Osteoblast (primary cell): Measurements from ENCODE around the gene SPDYE4. TPM values are rescaled to one million over a fixed set of nuclear protein-coding genes. Genes with fewer than 3 reads are reported as not detected.

ENCODE experiments used
- DNase-seq: peaks from one replicate; pipeline ENCODE4 v3.0.0; 2011; ENCODE audit warnings: low spot score, mixed read lengths; ENCODE audit not compliant: insufficient read length; ENCODE audit errors: missing footprints
- H2AFZ ChIP-seq: 2 replicates; pipeline ENCODE4 v1.6.0; 2011; ENCODE audit warnings: mild to moderate bottlenecking, low read length
- H3K27ac ChIP-seq: 2 replicates; pipeline ENCODE4 v1.5.1; 2011; ENCODE audit warnings: mild to moderate bottlenecking, low read depth, low read length, moderate library complexity
- H3K27me3 ChIP-seq: 2 replicates; pipeline ENCODE4 v1.6.0; 2012; ENCODE audit warnings: mild to moderate bottlenecking, control low read depth, inconsistent platforms, low read length, moderate library complexity; ENCODE audit not compliant: insufficient read depth
- H3K36me3 ChIP-seq: 2 replicates; pipeline ENCODE4 v1.5.1; 2011; ENCODE audit warnings: mild to moderate bottlenecking, low read length, control low read depth, moderate library complexity; ENCODE audit not compliant: insufficient read depth
- H3K4me1 ChIP-seq: 2 replicates; pipeline ENCODE4 v1.5.1; 2011; ENCODE audit warnings: mild to moderate bottlenecking, low read length, control low read depth, moderate library complexity; ENCODE audit not compliant: insufficient read depth
- H3K4me2 ChIP-seq: 2 replicates; pipeline ENCODE4 v1.6.0; 2011; ENCODE audit warnings: mild to moderate bottlenecking, low read length; ENCODE audit not compliant: insufficient read depth
- H3K4me3 ChIP-seq: fragments of 200-600 bp; sonication (generic); 3 replicates; pipeline ENCODE4 v1.5.1; 2012; ENCODE audit warnings: mild to moderate bottlenecking, low read length, inconsistent platforms; ENCODE audit not compliant: insufficient read depth
- H3K79me2 ChIP-seq: 2 replicates; pipeline ENCODE4 v1.6.0; 2012; ENCODE audit warnings: mild to moderate bottlenecking, low read length, control low read depth, inconsistent platforms; ENCODE audit not compliant: insufficient read depth
- H3K9me3 ChIP-seq: 2 replicates; pipeline ENCODE4 v1.5.1; 2011; ENCODE audit warnings: low read depth, low read length, control low read depth
- H4K20me1 ChIP-seq: 2 replicates; pipeline ENCODE4 v1.6.0; 2012; ENCODE audit warnings: mild to moderate bottlenecking, low read length, control low read depth; ENCODE audit not compliant: insufficient read depth
- CTCF ChIP-seq: IDR thresholded peaks from 2 replicates; pipeline ENCODE4 v1.5.1; 2011; ENCODE audit warnings: mild to moderate bottlenecking, low read depth, low read length, moderate library complexity; ENCODE audit errors: extremely low read depth
- total RNA-seq: library from RNA; depleted of rRNA; stranded (reverse); fragments of >200 nt; gene quantifications from 2 replicates; pipeline ENCODE4 v1.2.3, GENCODE V29; 2012

SPDYE4 gene
- total RNA-seq, 1 donor = not detected

GRCh38 chr17:8749616-8750015, 8.7 kb downstream of the SPDYE4 start:
- Histone ChIP-seq H3K27me3 (peaks cover 5% of the 10 kb centered on the region), H3K4me2 (no peak overlapping the region), H3K27ac (no peak overlapping the region), H3K4me3 (no peak overlapping the region), H3K9me3 (no peaks in the 10 kb centered on the region), H2AFZ (no peak overlapping the region), H4K20me1 (no peaks in the 10 kb centered on the region), H3K36me3 (no peaks in the 10 kb centered on the region), H3K79me2 (no peaks in the 10 kb centered on the region), H3K4me1 (peaks cover 4% of the 10 kb centered on the region)
- no peak for DNase-seq
- no peak for TF ChIP-seq CTCF

- Histone ChIP-seq H3K79me2 (no peaks in the 10 kb centered on the region), H2AFZ (no peak overlapping the region), H3K4me1 (peaks cover 4% of the 10 kb centered on the region), H3K36me3 (no peaks in the 10 kb centered on the region), H3K27me3 (peaks cover 3% of the 10 kb centered on the region), H3K9me3 (no peaks in the 10 kb centered on the region), H3K27ac (no peak overlapping the region), H4K20me1 (no peaks in the 10 kb centered on the region), H3K4me3 (no peak overlapping the region), H3K4me2 (no peak overlapping the region)
- DNase-seq = no peak
- TF ChIP-seq CTCF = no peak
Observed at GRCh38 chr17:8747742-8748141, 10.6 kb downstream of the SPDYE4 start.

- no peak for TF ChIP-seq CTCF
Observed at GRCh38 chr17:8746501-8747236, 11.7 kb downstream of the SPDYE4 start.

GRCh38 chr17:8745586-8746500, 12.5 kb downstream of the SPDYE4 start:
- H4K20me1 ChIP-seq = no peaks in the 10 kb centered on the region
- H3K27me3 ChIP-seq = peaks cover 3% of the 10 kb centered on the region
- no peaks in the 10 kb centered on the region for H3K9me3 ChIP-seq
- TF ChIP-seq CTCF = peak; percentile 41
- H3K36me3 ChIP-seq = no peaks in the 10 kb centered on the region
- H3K4me1 ChIP-seq = peaks cover 4% of the 10 kb centered on the region
- no peaks in the 10 kb centered on the region for H3K79me2 ChIP-seq
- peak overlapping the region; percentile 89 for H3K4me2 ChIP-seq
- H3K4me3 ChIP-seq = peak overlapping the region; percentile 79
- DNase-seq = peak; percentile 97
- H2AFZ ChIP-seq = peak overlapping the region; percentile 89
- H3K27ac ChIP-seq = no peak overlapping the region

More at GRCh38 chr17:8746501-8747236, 11.7 kb downstream of the SPDYE4 start:
- Histone ChIP-seq H3K79me2 (no peaks in the 10 kb centered on the region), H3K36me3 (no peaks in the 10 kb centered on the region), H3K27ac (no peak overlapping the region), H3K27me3 (peaks cover 3% of the 10 kb centered on the region), H3K9me3 (no peaks in the 10 kb centered on the region), H4K20me1 (no peaks in the 10 kb centered on the region), H2AFZ (peak overlapping the region; percentile 89), H3K4me1 (peaks cover 4% of the 10 kb centered on the region), H3K4me2 (peak overlapping the region; percentile 89), H3K4me3 (peak overlapping the region; percentile 79)
- DNase-seq = peak; percentile 67
